WTC11 (cell line): ENCODE data around the gene RBFOX1. TPM values are rescaled to one million over a fixed set of nuclear protein-coding genes. Genes with fewer than 3 reads are reported as not detected.

Experiments
- ATAC-seq: fragments of 200-7000 bp; cut with Tn5 transposase; 2 replicates; pipeline ENCODE4 v1.10.0; 2021; ENCODE audit warnings: mild to moderate bottlenecking, moderate library complexity
- CTCF ChIA-PET: fragments of 300-600 bp; sonication (Branson Sonifier 250); formaldehyde crosslinking; loops from one replicate; lab custom pipeline; 2021; ENCODE audit warnings: antibody characterized with exemption; lab: Charles Lee
- POLR2A ChIA-PET: fragments of 350-600 bp; sonication (Branson Sonifier 250); formaldehyde crosslinking; loops from one replicate; lab custom pipeline; 2021; ENCODE audit warnings: antibody characterized with exemption; lab: Charles Lee
- DNase-seq: peaks from one replicate; pipeline ENCODE4 v3.0.0; 2021; ENCODE audit warnings: low spot score
- H3K27ac Mint-ChIP-seq: 2 replicates; pipeline ENCODE4 v1.8.0; 2021; ENCODE audit warnings: mixed read lengths
- H3K27me3 Mint-ChIP-seq: 2 replicates; pipeline ENCODE4 v1.8.0; 2021; ENCODE audit warnings: low read depth, mild to moderate bottlenecking, moderate library complexity, mixed read lengths
- H3K36me3 Mint-ChIP-seq: 2 replicates; pipeline ENCODE4 v1.8.0; 2021; ENCODE audit warnings: mixed read lengths
- H3K4me1 Mint-ChIP-seq: 2 replicates; pipeline ENCODE4 v1.8.0; 2022; ENCODE audit warnings: mixed read lengths
- H3K4me3 Mint-ChIP-seq: 2 replicates; pipeline ENCODE4 v1.8.0; 2021; ENCODE audit warnings: mild to moderate bottlenecking, moderate library complexity, mixed read lengths
- H3K9me3 Mint-ChIP-seq: 2 replicates; pipeline ENCODE4 v1.8.0; 2021; ENCODE audit warnings: mixed read lengths
- AFF4 ChIP-seq: sonication (generic); formaldehyde crosslinking; IDR thresholded peaks from 2 replicates; pipeline ENCODE4 v1.8.1; 2023; ENCODE audit warnings: mild to moderate bottlenecking, missing genetic modification reagents, borderline replicate concordance
- ATF2 ChIP-seq: sonication (generic); formaldehyde crosslinking; IDR thresholded peaks from 2 replicates; pipeline ENCODE4 v1.8.1; 2022; ENCODE audit warnings: low read depth, missing genetic modification reagents, borderline replicate concordance
- E2F1 ChIP-seq: sonication (generic); formaldehyde crosslinking; IDR thresholded peaks from 2 replicates; pipeline ENCODE4 v1.8.0; 2022; ENCODE audit warnings: mild to moderate bottlenecking, missing genetic modification reagents
- E2F4 ChIP-seq: sonication (generic); formaldehyde crosslinking; IDR thresholded peaks from 2 replicates; pipeline ENCODE4 v1.8.1; 2022; ENCODE audit warnings: low read depth, mild to moderate bottlenecking, moderate library complexity, missing genetic modification reagents, borderline replicate concordance
- FOXJ3 ChIP-seq: sonication (generic); formaldehyde crosslinking; IDR thresholded peaks from 2 replicates; pipeline ENCODE4 v1.9.0; 2021; ENCODE audit warnings: missing genetic modification reagents, mild to moderate bottlenecking, borderline replicate concordance
- GABPB1 ChIP-seq: sonication (generic); formaldehyde crosslinking; IDR thresholded peaks from 2 replicates; pipeline ENCODE4 v1.8.1; 2023; ENCODE audit warnings: mild to moderate bottlenecking, missing genetic modification reagents
- GTF2I ChIP-seq: fragments of 250-450 bp; sonication (Bioruptor Pico); conservative IDR thresholded peaks from 2 replicates; pipeline ENCODE4 v1.4.0; 2021; ENCODE audit warnings: mild to moderate bottlenecking
- IRF2 ChIP-seq: sonication (generic); formaldehyde crosslinking; IDR thresholded peaks from 2 replicates; pipeline ENCODE4 v1.8.0; 2022; ENCODE audit warnings: low read depth, missing genetic modification reagents, borderline replicate concordance
- MLX ChIP-seq: sonication (generic); formaldehyde crosslinking; IDR thresholded peaks from 2 replicates; pipeline ENCODE4 v1.8.1; 2023; ENCODE audit warnings: mild to moderate bottlenecking, missing genetic modification reagents, moderate library complexity
- NFE2L1 ChIP-seq: sonication (generic); formaldehyde crosslinking; IDR thresholded peaks from 2 replicates; pipeline ENCODE4 v1.8.1; 2023; ENCODE audit warnings: missing genetic modification reagents
- NR3C1 ChIP-seq: sonication (generic); formaldehyde crosslinking; conservative IDR thresholded peaks from 2 replicates; pipeline ENCODE4 v1.8.1; 2023; ENCODE audit warnings: low read depth, mild to moderate bottlenecking, missing genetic modification reagents
- RELA ChIP-seq: sonication (generic); formaldehyde crosslinking; IDR thresholded peaks from 2 replicates; pipeline ENCODE4 v1.8.1; 2022; ENCODE audit warnings: missing genetic modification reagents, mild to moderate bottlenecking, borderline replicate concordance
- TP53 ChIP-seq: sonication (generic); formaldehyde crosslinking; IDR thresholded peaks from 2 replicates; pipeline ENCODE4 v1.8.1; 2023; ENCODE audit warnings: mild to moderate bottlenecking, missing genetic modification reagents
- USF1 ChIP-seq: sonication (generic); formaldehyde crosslinking; IDR thresholded peaks from 2 replicates; pipeline ENCODE4 v1.8.0; 2022; ENCODE audit warnings: mild to moderate bottlenecking, missing genetic modification reagents
- ZNF281 ChIP-seq: sonication (generic); formaldehyde crosslinking; IDR thresholded peaks from 2 replicates; pipeline ENCODE4 v1.8.0; 2023; ENCODE audit warnings: mild to moderate bottlenecking, missing genetic modification reagents
- ZNF317 ChIP-seq: sonication (generic); formaldehyde crosslinking; IDR thresholded peaks from 2 replicates; pipeline ENCODE4 v1.8.1; 2023; ENCODE audit warnings: low read depth, mild to moderate bottlenecking, moderate library complexity, missing genetic modification reagents, borderline replicate concordance
- ZNF671 ChIP-seq: fragments of 250-450 bp; sonication (Bioruptor Pico); IDR thresholded peaks from 2 replicates; pipeline ENCODE4 v1.8.0; 2021; ENCODE audit warnings: mild to moderate bottlenecking
- ZSCAN18 ChIP-seq: fragments of 250-450 bp; sonication (Bioruptor Pico); IDR thresholded peaks from 2 replicates; pipeline ENCODE4 v2.1.2; 2022; ENCODE audit warnings: mild to moderate bottlenecking, moderate library complexity
- total RNA-seq: library from RNA; stranded (reverse); gene quantifications from 3 replicates; pipeline ENCODE4 v1.2.3, GENCODE V29; 2021

Gene RBFOX1
- total RNA-seq, 1 experiment from 2014 or later: 1.1 TPM

- ChIA-PET CTCF (no interaction called here), POLR2A (no interaction called here)
- H3K36me3 Mint-ChIP-seq: peaks cover 76% of the 10 kb centered on the region
- no peak overlapping the region for H3K4me3 Mint-ChIP-seq
- H3K27ac Mint-ChIP-seq: no peak overlapping the region
- peaks cover 7% of the 10 kb centered on the region for H3K27me3 Mint-ChIP-seq
- H3K4me1 Mint-ChIP-seq: no peaks in the 10 kb centered on the region
- TF ChIP-seq ATF2 (no peak), E2F4 (no peak), MLX (CRISPR knock-in tag) (no peak), GABPB1 (CRISPR knock-in tag) (no peak), NFE2L1 (CRISPR knock-in tag) (no peak), ZSCAN18 (CRISPR knock-in tag) (no peak), RELA (CRISPR knock-in tag) (no peak), ZNF671 (CRISPR knock-in tag) (no peak), IRF2 (CRISPR knock-in tag) (no peak), TP53 (CRISPR knock-in tag) (no peak)
- ATAC-seq: no peak
- peaks cover 77% of the 10 kb centered on the region for H3K9me3 Mint-ChIP-seq
- no peak for DNase-seq
Observed at GRCh38 chr16:7398536-7398935, 65.9 kb downstream of the RBFOX1 start.

- CTCF ChIA-PET: no interaction called here
- H3K9me3 Mint-ChIP-seq: peaks cover 73% of the 10 kb centered on the region
- TF ChIP-seq E2F4 (no peak), E2F1 (CRISPR knock-in tag) (no peak), NR3C1 (CRISPR knock-in tag) (no peak), ATF2 (no peak), ZNF671 (CRISPR knock-in tag) (no peak), USF1 (CRISPR knock-in tag) (no peak), AFF4 (CRISPR knock-in tag) (no peak), GTF2I (CRISPR knock-in tag) (no peak), ZNF317 (CRISPR knock-in tag) (no peak), ZNF281 (CRISPR knock-in tag) (no peak), FOXJ3 (no peak)
Observed at GRCh38 chr16:7399296-7399695, 66.7 kb downstream of the RBFOX1 start.

More at GRCh38 chr16:7399296-7399695, 66.7 kb downstream of the RBFOX1 start:
- POLR2A ChIA-PET: no interaction called here
- no peak for DNase-seq
- H3K4me1 Mint-ChIP-seq: no peaks in the 10 kb centered on the region
- ATAC-seq: no peak
- H3K36me3 Mint-ChIP-seq: peaks cover 73% of the 10 kb centered on the region
- no peak overlapping the region for H3K4me3 Mint-ChIP-seq
- no peak overlapping the region for H3K27ac Mint-ChIP-seq
- H3K27me3 Mint-ChIP-seq: peaks cover 7% of the 10 kb centered on the region
